ENCODE results near the gene ARHGAP35. TPM values are rescaled to one million over a fixed set of nuclear protein-coding genes. Genes with fewer than 3 reads are reported as not detected.

The ARHGAP35 gene
- total RNA-seq, 1 experiment from 2014 or later: 84.8 TPM

DNA sequence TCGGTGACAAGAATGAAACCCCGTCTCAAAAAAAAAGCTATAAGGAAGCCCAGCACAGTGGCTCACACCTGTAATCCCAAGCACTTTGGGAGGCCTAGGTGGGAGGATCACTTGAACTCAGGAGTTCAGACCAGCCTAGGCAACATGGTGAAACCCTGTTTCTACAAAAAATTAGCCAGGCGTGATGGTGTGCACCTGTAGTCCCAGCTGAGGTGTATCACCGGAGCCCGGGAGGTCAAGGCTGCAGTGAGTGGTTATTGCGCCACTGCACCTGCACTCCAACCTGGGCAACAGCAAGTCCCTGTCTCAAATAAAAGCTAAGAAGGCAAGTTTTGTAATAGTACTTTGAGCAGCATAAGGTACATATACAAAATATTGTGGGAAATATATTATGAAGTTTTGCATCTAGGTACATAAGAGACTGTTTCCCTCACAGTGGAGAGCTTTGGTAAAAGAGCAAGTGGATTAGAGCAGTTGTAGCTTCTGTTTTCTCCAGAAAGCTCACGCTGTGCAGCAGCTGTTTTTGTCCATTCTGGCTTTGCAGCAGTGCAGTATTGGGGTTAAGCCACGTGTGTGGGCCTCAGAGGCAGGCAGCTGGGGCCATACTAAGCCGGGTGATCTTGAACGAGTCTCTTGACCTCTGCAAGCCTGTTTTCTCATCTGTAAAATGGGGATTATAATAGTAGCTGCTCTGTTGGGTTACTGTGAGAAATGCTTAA lies 35.4 kb downstream of the ARHGAP35 start:
- TF ChIP-seq, protein P1, sequence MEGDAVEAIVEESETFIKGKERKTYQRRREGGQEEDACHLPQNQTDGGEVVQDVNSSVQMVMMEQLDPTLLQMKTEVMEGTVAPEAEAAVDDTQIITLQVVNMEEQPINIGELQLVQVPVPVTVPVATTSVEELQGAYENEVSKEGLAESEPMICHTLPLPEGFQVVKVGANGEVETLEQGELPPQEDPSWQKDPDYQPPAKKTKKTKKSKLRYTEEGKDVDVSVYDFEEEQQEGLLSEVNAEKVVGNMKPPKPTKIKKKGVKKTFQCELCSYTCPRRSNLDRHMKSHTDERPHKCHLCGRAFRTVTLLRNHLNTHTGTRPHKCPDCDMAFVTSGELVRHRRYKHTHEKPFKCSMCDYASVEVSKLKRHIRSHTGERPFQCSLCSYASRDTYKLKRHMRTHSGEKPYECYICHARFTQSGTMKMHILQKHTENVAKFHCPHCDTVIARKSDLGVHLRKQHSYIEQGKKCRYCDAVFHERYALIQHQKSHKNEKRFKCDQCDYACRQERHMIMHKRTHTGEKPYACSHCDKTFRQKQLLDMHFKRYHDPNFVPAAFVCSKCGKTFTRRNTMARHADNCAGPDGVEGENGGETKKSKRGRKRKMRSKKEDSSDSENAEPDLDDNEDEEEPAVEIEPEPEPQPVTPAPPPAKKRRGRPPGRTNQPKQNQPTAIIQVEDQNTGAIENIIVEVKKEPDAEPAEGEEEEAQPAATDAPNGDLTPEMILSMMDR (IDR thresholded peaks at IDR 0.05; ENCODE audit: unreplicated experiment): no peak

DNA sequence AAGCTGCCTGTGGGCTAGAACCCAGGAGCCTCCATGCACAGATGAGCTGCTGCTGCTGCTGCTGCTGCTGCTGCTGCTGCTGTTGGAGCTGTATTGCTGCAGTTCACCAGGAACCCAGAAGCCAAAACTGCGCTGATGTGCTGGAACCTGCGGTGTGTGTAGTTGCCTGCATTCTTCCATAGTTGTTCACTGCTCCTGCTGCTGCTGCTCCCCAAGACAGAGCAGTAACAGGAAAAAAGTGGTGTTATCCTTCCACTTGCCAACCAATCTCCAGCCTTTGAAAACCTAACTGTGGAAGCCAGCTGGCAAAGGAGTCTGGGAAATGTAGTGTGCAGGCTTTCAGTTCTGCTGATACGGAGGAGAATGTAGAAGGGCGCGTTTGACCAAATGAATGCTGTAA lies 37.9 kb downstream of the ARHGAP35 start:
- CTCF ChIA-PET: interaction anchor here (0.7 to 1.4 kb wide), 2 partner anchors 8 to 29 kb away, joined by 3 to 4 read pairs; no protein-coding TSS in a partner anchor
- no peaks in the 10 kb centered on the region for H3K9me3 Mint-ChIP-seq (ENCODE audit: low read depth, unreplicated experiment)
- peak overlapping the region; percentile 19 for H3K27ac Mint-ChIP-seq (ENCODE audit: unreplicated experiment)
- H3K4me1 Mint-ChIP-seq (ENCODE audit: low read depth, unreplicated experiment): peaks cover 65% of the 10 kb centered on the region
- intact Hi-C loops (cut with micrococcal nuclease; ENCODE audit: unreplicated experiment): no loop called here
- H3K27me3 Mint-ChIP-seq (ENCODE audit: unreplicated experiment): no peaks in the 10 kb centered on the region
- peaks cover 30% of the 10 kb centered on the region for H3K36me3 Mint-ChIP-seq (ENCODE audit: insufficient read depth, unreplicated experiment)
- TF ChIP-seq, protein P1 (IDR thresholded peaks at IDR 0.05; ENCODE audit: unreplicated experiment): no peak
- BruUV-seq (replicated peaks): no TSS peak
- no peak for DNase-seq
- no peak overlapping the region for H3K4me3 Mint-ChIP-seq (ENCODE audit: low read depth, unreplicated experiment)

More for the DNA sequence above, 35.4 kb downstream of the ARHGAP35 start:
- H3K27ac Mint-ChIP-seq (ENCODE audit: unreplicated experiment): no peak overlapping the region
- no peaks in the 10 kb centered on the region for H3K9me3 Mint-ChIP-seq (ENCODE audit: low read depth, unreplicated experiment)
- no peak for DNase-seq
- no peaks in the 10 kb centered on the region for H3K27me3 Mint-ChIP-seq (ENCODE audit: unreplicated experiment)
- CTCF ChIA-PET: interaction anchor here (0.7 to 1.0 kb wide), 2 partner anchors 12 to 101 kb away, joined by 3 to 6 read pairs; no protein-coding TSS in a partner anchor
- BruUV-seq (replicated peaks): no TSS peak
- no peak overlapping the region for H3K4me3 Mint-ChIP-seq (ENCODE audit: low read depth, unreplicated experiment)
- peaks cover 27% of the 10 kb centered on the region for H3K36me3 Mint-ChIP-seq (ENCODE audit: insufficient read depth, unreplicated experiment)
- intact Hi-C loops (cut with micrococcal nuclease; ENCODE audit: unreplicated experiment): no loop called here
- H3K4me1 Mint-ChIP-seq (ENCODE audit: low read depth, unreplicated experiment): peaks cover 58% of the 10 kb centered on the region

DNA sequence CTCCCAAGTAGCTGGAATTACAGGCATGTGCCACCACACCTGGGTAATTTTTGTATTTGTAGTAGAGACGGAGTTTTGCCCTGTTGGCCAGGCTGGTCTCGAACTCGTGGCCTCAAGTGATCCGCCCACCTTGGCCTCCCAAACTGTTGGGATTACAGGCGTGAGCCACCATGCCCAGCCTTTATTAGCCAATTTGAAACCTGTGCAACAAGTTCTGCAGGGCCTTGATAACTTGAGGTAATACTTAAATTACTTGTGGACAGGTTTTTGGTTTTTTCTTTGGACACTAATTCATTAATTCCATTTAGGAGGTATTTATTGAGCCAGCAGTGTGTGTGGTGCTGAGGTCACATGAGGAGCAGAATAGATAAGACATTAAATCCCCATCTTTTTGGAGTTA lies 39.5 kb downstream of the ARHGAP35 start:
- no peaks in the 10 kb centered on the region for H3K9me3 Mint-ChIP-seq (ENCODE audit: low read depth, unreplicated experiment)
- peak overlapping the region; percentile 79 for H3K27ac Mint-ChIP-seq (ENCODE audit: unreplicated experiment)
- intact Hi-C loops (cut with micrococcal nuclease; ENCODE audit: unreplicated experiment): loop anchor here (5.0 kb wide), 1 partner anchor 38 kb away; the partner anchor contains the start of gene ARHGAP35
- H3K36me3 Mint-ChIP-seq (ENCODE audit: insufficient read depth, unreplicated experiment): peaks cover 19% of the 10 kb centered on the region
- no TSS peak for BruUV-seq (replicated peaks)
- peak overlapping the region; percentile 44 for H3K4me3 Mint-ChIP-seq (ENCODE audit: low read depth, unreplicated experiment)
- no peaks in the 10 kb centered on the region for H3K27me3 Mint-ChIP-seq (ENCODE audit: unreplicated experiment)
- CTCF ChIA-PET: interaction anchor here (0.6 to 1.3 kb wide), 2 partner anchors 13 to 32 kb away, joined by 3 read pairs; no protein-coding TSS in a partner anchor
- peaks cover 71% of the 10 kb centered on the region for H3K4me1 Mint-ChIP-seq (ENCODE audit: low read depth, unreplicated experiment)
- TF ChIP-seq, protein P1 (IDR thresholded peaks at IDR 0.05; ENCODE audit: unreplicated experiment): no peak
- no peak for DNase-seq

DNA sequence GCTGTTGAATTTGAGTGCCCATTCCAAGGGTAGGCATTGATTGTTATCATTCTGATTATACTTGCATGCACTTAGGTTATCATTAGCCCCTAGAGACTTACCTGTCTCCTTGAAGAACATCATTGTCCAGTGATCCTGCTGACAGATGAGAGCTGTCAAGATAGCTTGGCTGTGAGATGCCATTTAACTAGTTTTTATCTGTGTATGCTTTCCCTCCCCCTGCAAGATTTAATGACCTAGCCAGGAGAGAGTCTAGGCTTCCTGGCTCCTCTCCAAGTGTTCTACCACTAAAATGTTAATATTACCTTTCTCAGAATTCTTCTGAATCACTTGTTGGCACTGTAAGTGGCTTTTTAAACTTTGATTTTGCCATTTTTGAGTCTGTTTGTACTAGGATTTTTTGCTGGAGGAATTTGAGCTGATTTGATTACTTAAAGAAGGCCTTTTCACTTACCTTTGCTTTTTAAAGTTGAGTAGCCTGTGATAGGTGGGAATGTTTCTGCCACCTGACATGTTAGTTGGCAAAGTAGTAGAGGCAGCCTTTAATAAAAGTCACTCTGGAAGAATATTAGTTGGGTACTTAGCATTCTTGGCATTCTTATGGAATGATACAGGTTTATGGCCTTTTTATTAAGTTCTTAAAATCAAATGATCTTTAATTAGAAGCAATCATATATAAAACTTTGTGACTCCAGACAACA lies 41.1 kb downstream of the ARHGAP35 start:
- no peak for DNase-seq
- no peaks in the 10 kb centered on the region for H3K27me3 Mint-ChIP-seq (ENCODE audit: unreplicated experiment)
- BruUV-seq (replicated peaks): no TSS peak

More for the DNA sequence above, 41.1 kb downstream of the ARHGAP35 start:
- Mint-ChIP-seq H3K27ac (ENCODE audit: unreplicated experiment) (peak overlapping the region; percentile 74), H3K4me3 (ENCODE audit: low read depth, unreplicated experiment) (peak overlapping the region; percentile 57), H3K9me3 (ENCODE audit: low read depth, unreplicated experiment) (no peaks in the 10 kb centered on the region), H3K36me3 (ENCODE audit: insufficient read depth, unreplicated experiment) (peaks cover 19% of the 10 kb centered on the region), H3K4me1 (ENCODE audit: low read depth, unreplicated experiment) (peaks cover 71% of the 10 kb centered on the region)
- intact Hi-C loops (cut with micrococcal nuclease; ENCODE audit: unreplicated experiment): loop anchor here (5.0 kb wide), 1 partner anchor 40 kb away; the partner anchor contains the start of gene ARHGAP35
- TF ChIP-seq, protein P1 (IDR thresholded peaks at IDR 0.05; ENCODE audit: unreplicated experiment): no peak
- CTCF ChIA-PET: interaction anchor here (0.6 to 2.5 kb wide), 9 partner anchors 9 to 1180 kb away, joined by 3 to 12 read pairs (median 6); no protein-coding TSS in a partner anchor

Measured in Calu3 (cell line).